HG02642 (cell line): ENCODE results near the gene DIO2.

Source experiments
- ATAC-seq: cut with Tn5 transposase; IDR thresholded peaks from one replicate; pipeline ENCODE4 v1.9.1; 2021; ENCODE audit warnings: mild to moderate bottlenecking; ENCODE audit not compliant: unreplicated experiment, poor library complexity

DIO2 gene

DNA sequence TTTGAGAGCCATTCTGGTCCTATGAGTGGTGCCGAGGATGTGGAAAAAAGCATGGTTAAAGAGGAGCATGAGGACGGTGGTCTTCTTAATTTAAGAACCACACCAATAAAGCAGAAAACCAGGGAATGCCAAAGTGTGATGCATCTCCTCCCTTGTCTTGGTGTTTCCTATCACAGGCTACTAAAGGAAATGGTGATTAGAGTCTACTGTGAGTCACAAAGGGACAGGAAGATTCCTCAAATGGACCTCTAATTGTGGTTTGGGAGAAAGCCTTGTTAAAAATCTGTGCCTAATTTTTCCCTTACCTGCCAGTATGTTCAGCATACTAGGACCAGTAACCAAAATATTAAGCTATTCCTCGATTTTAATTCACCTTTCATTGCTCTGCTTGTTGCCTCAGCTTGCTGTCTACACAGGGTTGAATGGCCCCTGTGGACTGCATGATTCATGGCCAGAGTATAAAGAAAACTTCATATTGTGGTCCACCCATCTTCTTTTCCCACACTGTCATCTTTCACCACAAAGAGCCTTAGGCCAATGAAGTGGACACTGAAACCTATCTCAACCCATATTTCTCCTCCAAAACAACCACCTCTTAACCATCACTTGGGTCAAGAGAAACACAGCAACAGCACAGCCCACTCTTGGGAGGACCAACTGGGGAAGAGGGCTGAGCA is 38.8 kb downstream of the DIO2 start:
- ATAC-seq = no peak

GRCh38 chr14:80167793-80168448 is 43.4 kb downstream of the DIO2 start:
- no peak for ATAC-seq

- ATAC-seq = no peak
Observed at GRCh38 chr14:80164991-80165721, 46.1 kb downstream of the DIO2 start.

GRCh38 chr14:80152763-80153162 is 58.5 kb downstream of the DIO2 start:
- ATAC-seq = no peak

DNA sequence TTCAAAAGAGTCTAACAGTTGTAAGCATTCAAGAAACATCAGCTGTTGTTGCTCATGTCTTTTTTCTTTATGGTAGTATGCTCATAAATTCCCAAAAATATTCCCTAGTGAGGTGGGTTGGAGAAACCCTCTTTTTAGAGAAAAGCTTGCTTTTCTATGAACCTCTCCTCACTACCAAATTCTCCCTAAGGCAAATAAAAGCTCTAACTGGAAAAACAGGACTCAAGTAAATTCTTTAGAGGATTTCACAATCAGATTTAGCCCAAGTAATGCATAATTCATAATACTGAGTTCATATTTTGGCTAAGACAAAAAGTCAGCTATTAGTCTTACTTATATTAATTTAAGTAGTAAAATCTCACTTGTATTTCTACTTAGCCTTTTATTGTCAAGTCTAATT is 59.1 kb downstream of the DIO2 start:
- no peak for ATAC-seq

DNA sequence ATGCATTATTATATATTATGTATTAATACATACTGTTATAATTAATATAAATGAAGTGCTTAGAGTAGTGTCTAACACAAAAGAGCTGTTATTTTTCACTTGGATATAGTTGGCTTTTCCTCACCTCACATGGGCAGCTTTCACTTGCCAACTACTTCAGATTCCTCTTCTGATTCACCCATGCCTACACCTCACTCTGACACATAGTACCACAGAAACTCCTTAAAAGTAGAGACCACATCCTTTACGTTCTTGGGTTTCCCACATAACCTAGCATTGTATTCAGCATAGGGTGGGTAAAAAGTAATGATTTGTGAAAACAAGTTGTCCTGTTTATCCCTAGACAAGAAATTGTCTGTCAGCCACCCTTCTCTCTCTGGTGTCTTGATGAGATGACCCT is 61.0 kb downstream of the DIO2 start:
- no peak for ATAC-seq
